ENCODE results near the gene HSPB6. TPM values are rescaled to one million over a fixed set of nuclear protein-coding genes. Genes with fewer than 3 reads are reported as not detected.

The HSPB6 gene
- total and polyA plus RNA-seq, 4 donors, result 2.7 to 17.7 (median 5.6) TPM

DNA sequence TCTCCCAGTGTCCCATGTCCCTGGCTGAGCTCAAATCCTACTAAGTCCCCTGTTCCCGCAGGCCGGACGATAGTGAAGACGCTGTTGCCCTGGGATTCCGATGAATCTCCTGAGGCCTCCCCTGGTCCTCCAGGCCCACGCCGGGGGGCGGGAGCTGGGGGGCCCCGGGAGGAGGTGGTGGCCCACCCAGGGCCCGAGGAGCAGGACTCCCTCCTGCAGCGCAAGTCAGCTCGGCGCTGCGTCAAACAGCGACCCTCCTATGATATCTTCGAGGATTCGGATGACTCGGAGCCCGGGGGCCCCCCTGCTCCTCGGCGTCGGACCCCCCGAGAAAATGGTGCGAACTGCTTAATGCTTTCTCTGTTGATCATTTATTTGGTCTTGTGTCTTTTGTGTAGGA lies 33.2 kb downstream of the HSPB6 start:
- Histone ChIP-seq H3K4me1 (ENCODE audit: control insufficient read depth in 4 of 4, insufficient read depth in 4 of 4, low read length in 3 of 4) (peaks cover 7 to 18% (median 15%) of the 10 kb centered on the region in 4 donors), H3K9me3 (ENCODE audit: control insufficient read depth in 4 of 4, low read length in 3 of 4) (no peaks in the 10 kb centered on the region), H3K9ac (ENCODE audit: low read depth in 1 of 2, low read length in 2 of 2) (no peak overlapping the region), H3K27ac (ENCODE audit: low read depth in 1 of 2, low read length in 2 of 2) (no peak overlapping the region), H3K27me3 (ENCODE audit: control insufficient read depth in 4 of 4, insufficient read depth in 4 of 4, low read length in 3 of 4) (no peaks in the 10 kb centered on the region), H3K4me3 (ENCODE audit: low read depth in 1 of 3, low read length in 3 of 3) (no peak overlapping the region), H3K36me3 (ENCODE audit: control insufficient read depth in 4 of 4, insufficient read depth in 3 of 4, low read depth in 1 of 4, low read length in 3 of 4) (peaks cover 57 to 75% (median 62%) of the 10 kb centered on the region in 4 donors)
- no peak for TF ChIP-seq GABPA (IDR thresholded peaks at IDR 0.05 in 1 of 2, conservative IDR thresholded peaks at IDR 0.05 in 1 of 2)
- TF ChIP-seq, protein P1, sequence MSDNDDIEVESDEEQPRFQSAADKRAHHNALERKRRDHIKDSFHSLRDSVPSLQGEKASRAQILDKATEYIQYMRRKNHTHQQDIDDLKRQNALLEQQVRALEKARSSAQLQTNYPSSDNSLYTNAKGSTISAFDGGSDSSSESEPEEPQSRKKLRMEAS (IDR thresholded peaks at IDR 0.05), result no peak
- no peak for TF ChIP-seq FOXA2 (IDR thresholded peaks at IDR 0.05)
- TF ChIP-seq, protein P2, sequence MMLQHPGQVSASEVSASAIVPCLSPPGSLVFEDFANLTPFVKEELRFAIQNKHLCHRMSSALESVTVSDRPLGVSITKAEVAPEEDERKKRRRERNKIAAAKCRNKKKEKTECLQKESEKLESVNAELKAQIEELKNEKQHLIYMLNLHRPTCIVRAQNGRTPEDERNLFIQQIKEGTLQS (IDR thresholded peaks at IDR 0.05), result no peak
- TF ChIP-seq, protein P3, sequence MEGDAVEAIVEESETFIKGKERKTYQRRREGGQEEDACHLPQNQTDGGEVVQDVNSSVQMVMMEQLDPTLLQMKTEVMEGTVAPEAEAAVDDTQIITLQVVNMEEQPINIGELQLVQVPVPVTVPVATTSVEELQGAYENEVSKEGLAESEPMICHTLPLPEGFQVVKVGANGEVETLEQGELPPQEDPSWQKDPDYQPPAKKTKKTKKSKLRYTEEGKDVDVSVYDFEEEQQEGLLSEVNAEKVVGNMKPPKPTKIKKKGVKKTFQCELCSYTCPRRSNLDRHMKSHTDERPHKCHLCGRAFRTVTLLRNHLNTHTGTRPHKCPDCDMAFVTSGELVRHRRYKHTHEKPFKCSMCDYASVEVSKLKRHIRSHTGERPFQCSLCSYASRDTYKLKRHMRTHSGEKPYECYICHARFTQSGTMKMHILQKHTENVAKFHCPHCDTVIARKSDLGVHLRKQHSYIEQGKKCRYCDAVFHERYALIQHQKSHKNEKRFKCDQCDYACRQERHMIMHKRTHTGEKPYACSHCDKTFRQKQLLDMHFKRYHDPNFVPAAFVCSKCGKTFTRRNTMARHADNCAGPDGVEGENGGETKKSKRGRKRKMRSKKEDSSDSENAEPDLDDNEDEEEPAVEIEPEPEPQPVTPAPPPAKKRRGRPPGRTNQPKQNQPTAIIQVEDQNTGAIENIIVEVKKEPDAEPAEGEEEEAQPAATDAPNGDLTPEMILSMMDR (IDR thresholded peaks at IDR 0.05; ENCODE audit: low read depth, low read length, missing input control), result no peak
- no peak for TF ChIP-seq RAD21 (IDR thresholded peaks at IDR 0.05)
- no peak for TF ChIP-seq SP1 (IDR thresholded peaks at IDR 0.05)
- TF ChIP-seq HNF4G (IDR thresholded peaks at IDR 0.05), result no peak
- TF ChIP-seq JUND (IDR thresholded peaks at IDR 0.05), result no peak
- TF ChIP-seq FOXA1 (IDR thresholded peaks at IDR 0.05), result no peak
- no peak for TF ChIP-seq HNF4A (conservative IDR thresholded peaks at IDR 0.05)
- no peak for TF ChIP-seq RXRA (IDR thresholded peaks at IDR 0.05)
- TF ChIP-seq NR2F2 (IDR thresholded peaks at IDR 0.05), result no peak
- TF ChIP-seq YY1 (IDR thresholded peaks at IDR 0.05), result no peak
- no peak for TF ChIP-seq TAF1 (conservative IDR thresholded peaks at IDR 0.05)
- TF ChIP-seq, protein P4, sequence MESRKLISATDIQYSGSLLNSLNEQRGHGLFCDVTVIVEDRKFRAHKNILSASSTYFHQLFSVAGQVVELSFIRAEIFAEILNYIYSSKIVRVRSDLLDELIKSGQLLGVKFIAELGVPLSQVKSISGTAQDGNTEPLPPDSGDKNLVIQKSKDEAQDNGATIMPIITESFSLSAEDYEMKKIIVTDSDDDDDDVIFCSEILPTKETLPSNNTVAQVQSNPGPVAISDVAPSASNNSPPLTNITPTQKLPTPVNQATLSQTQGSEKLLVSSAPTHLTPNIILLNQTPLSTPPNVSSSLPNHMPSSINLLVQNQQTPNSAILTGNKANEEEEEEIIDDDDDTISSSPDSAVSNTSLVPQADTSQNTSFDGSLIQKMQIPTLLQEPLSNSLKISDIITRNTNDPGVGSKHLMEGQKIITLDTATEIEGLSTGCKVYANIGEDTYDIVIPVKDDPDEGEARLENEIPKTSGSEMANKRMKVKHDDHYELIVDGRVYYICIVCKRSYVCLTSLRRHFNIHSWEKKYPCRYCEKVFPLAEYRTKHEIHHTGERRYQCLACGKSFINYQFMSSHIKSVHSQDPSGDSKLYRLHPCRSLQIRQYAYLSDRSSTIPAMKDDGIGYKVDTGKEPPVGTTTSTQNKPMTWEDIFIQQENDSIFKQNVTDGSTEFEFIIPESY (IDR thresholded peaks at IDR 0.05), result no peak
- TF ChIP-seq, protein P5, sequence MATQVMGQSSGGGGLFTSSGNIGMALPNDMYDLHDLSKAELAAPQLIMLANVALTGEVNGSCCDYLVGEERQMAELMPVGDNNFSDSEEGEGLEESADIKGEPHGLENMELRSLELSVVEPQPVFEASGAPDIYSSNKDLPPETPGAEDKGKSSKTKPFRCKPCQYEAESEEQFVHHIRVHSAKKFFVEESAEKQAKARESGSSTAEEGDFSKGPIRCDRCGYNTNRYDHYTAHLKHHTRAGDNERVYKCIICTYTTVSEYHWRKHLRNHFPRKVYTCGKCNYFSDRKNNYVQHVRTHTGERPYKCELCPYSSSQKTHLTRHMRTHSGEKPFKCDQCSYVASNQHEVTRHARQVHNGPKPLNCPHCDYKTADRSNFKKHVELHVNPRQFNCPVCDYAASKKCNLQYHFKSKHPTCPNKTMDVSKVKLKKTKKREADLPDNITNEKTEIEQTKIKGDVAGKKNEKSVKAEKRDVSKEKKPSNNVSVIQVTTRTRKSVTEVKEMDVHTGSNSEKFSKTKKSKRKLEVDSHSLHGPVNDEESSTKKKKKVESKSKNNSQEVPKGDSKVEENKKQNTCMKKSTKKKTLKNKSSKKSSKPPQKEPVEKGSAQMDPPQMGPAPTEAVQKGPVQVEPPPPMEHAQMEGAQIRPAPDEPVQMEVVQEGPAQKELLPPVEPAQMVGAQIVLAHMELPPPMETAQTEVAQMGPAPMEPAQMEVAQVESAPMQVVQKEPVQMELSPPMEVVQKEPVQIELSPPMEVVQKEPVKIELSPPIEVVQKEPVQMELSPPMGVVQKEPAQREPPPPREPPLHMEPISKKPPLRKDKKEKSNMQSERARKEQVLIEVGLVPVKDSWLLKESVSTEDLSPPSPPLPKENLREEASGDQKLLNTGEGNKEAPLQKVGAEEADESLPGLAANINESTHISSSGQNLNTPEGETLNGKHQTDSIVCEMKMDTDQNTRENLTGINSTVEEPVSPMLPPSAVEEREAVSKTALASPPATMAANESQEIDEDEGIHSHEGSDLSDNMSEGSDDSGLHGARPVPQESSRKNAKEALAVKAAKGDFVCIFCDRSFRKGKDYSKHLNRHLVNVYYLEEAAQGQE (IDR thresholded peaks at IDR 0.05), result no peak
- no peak for TF ChIP-seq EGR1 (IDR thresholded peaks at IDR 0.05; ENCODE audit: low read depth in 2 of 2)
- 96% methylated on average over 24 of the region's 24 CpGs for WGBS
- DNase-seq (ENCODE audit: low spot score), result no peak
